ENCODE data around the gene CLEC2D. TPM values are rescaled to one million over a fixed set of nuclear protein-coding genes. Genes with fewer than 3 reads are reported as not detected.
"Not testable (repeated sequence)": the region's sequence is repeated elsewhere in the genome, so short reads cannot be mapped to it uniquely, and the experiment has no call there.

Gene CLEC2D
- total and polyA plus RNA-seq, 5 donors from 2014 or later: 219 to 312 (median 230) TPM

DNA sequence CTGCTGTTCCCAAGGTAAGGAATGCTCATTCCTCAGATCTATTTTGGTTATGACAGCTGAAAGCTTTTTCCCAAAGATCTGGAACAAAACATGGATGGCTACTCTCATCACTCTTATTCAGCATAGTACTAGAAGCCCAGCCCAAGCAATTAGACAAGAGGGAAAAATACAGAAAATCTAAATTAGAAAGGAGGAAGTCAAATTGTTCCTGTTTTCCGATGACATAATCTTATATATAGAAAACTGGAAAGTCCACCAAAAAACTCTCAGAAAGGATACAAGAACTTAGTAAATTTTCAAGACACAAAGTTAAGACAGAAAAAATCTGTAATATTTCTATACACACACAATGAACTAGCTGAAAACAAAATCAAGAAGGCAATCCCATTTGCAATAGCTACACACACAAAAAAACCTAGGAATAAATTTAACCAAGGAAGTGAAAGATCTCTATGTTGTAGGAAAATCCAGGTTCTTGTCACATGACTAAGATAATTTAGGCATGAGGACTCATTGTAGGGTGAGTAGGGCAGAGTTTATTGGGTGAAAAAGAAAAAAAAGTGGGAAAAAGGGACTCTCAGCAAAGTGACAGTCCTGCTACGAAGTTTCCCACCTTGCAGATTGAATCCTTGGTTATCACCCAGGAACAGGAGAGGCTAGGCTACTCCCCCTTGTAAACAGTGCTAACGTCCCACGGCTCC is 33.2 kb upstream of the CLEC2D start:
- peak overlapping the region in 1 of 4 donors; percentile 9 for H3K4me3 Mint-ChIP-seq

DNA sequence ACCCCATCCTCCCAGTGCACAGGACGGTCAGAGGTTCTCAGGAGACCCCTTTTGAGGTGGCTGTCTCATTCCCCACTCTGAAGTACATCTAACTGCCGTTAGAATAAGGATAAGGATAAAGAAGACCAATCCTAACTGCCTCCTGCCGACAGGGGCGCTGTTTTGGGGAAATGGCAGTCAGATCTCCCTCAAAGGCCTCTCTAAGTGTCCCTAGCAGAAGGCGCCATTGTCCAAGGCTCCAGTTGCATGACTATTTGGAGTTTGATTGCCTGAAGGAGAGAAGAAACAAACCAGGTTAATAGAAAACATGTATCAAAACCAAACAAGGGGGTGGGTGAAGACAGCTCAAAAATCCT is 32.7 kb upstream of the CLEC2D start:
- Mint-ChIP-seq H3K27me3 (peaks cover 13% of the 10 kb centered on the region), H3K4me1 (peaks cover 26 to 62% (median 35%) of the 10 kb centered on the region in 4 donors), H3K9me3 (peaks cover 0 to 2% (median 0%) of the 10 kb centered on the region in 7 donors), H3K36me3 (no peaks in the 10 kb centered on the region), H3K27ac (peak overlapping the region in 1 of 3 donors; percentile 34), H3K4me3 (peak overlapping the region in 1 of 4 donors; percentile 9)
- no peak overlapping the region for H3K4me3 ChIP-seq (ENCODE audit: low read depth, low read length)
- H3K27ac ChIP-seq (ENCODE audit: insufficient read depth, low read length, poor library complexity, severe bottlenecking): no peak overlapping the region
- H3K36me3 ChIP-seq (ENCODE audit: control insufficient read depth, insufficient read depth, low read length): no peaks in the 10 kb centered on the region
- H3K27me3 ChIP-seq (ENCODE audit: control insufficient read depth, insufficient read depth, low read length): no peaks in the 10 kb centered on the region
- peaks cover 20% of the 10 kb centered on the region for H3K4me1 ChIP-seq (ENCODE audit: control insufficient read depth, insufficient read depth, low read length, poor library complexity, severe bottlenecking)
- no peak for DNase-seq
- no peak for ATAC-seq (ENCODE audit: low read depth in 2 of 2)
- H3K9me3 ChIP-seq (ENCODE audit: control insufficient read depth in 2 of 2, low read length in 2 of 2): no peaks in the 10 kb centered on the region

More for the DNA sequence above, 33.2 kb upstream of the CLEC2D start:
- no peak for ATAC-seq (ENCODE audit: low read depth in 2 of 2)
- Histone ChIP-seq H3K27me3 (ENCODE audit: control insufficient read depth, insufficient read depth, low read length) (no peaks in the 10 kb centered on the region), H3K4me1 (ENCODE audit: control insufficient read depth, insufficient read depth, low read length, poor library complexity, severe bottlenecking) (peaks cover 20% of the 10 kb centered on the region), H3K4me3 (ENCODE audit: low read depth, low read length) (no peak overlapping the region), H3K36me3 (ENCODE audit: control insufficient read depth, insufficient read depth, low read length) (no peaks in the 10 kb centered on the region), H3K27ac (ENCODE audit: insufficient read depth, low read length, poor library complexity, severe bottlenecking) (no peak overlapping the region), H3K9me3 (ENCODE audit: control insufficient read depth in 2 of 2, low read length in 2 of 2) (no peaks in the 10 kb centered on the region)
- no peak for DNase-seq
- H3K4me1 Mint-ChIP-seq: peaks cover 26 to 63% (median 34%) of the 10 kb centered on the region in 4 donors
- H3K9me3 Mint-ChIP-seq: no peaks in the 10 kb centered on the region
- H3K27ac Mint-ChIP-seq: peak overlapping the region; percentile 6 to 85 (median 61)
- H3K36me3 Mint-ChIP-seq: no peaks in the 10 kb centered on the region
- H3K27me3 Mint-ChIP-seq: peaks cover 13% of the 10 kb centered on the region

DNA sequence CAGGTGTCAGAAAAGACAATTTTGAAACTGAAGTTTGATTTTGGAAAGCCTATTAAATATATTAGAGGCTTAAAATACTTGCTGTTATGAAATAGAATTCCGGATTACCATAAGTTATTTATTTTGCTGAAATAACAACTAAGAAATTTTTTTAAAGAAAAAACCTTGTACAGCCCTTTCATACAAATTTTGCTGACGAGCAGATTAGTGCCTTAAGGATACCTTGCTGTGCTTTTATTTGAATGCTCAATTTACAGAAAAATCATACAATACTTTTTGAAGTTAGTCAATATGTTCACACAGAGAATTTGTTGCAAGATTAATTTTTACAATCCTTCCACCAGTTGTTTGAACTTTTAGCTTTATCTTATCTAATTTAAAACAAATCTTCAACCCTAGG is 29.5 kb upstream of the CLEC2D start:
- Histone ChIP-seq H3K27ac (ENCODE audit: insufficient read depth, low read length, poor library complexity, severe bottlenecking) (no peak overlapping the region), H3K36me3 (ENCODE audit: control insufficient read depth, insufficient read depth, low read length) (no peaks in the 10 kb centered on the region), H3K27me3 (ENCODE audit: control insufficient read depth, insufficient read depth, low read length) (no peaks in the 10 kb centered on the region), H3K4me3 (ENCODE audit: low read depth, low read length) (no peak overlapping the region), H3K4me1 (ENCODE audit: control insufficient read depth, insufficient read depth, low read length, poor library complexity, severe bottlenecking) (peaks cover 7% of the 10 kb centered on the region), H3K9me3 (ENCODE audit: control insufficient read depth in 2 of 2, low read length in 2 of 2) (no peaks in the 10 kb centered on the region)
- H3K9me3 Mint-ChIP-seq: peaks cover 0 to 6% (median 0%) of the 10 kb centered on the region in 7 donors
- no peak overlapping the region for H3K27ac Mint-ChIP-seq
- no peak for ATAC-seq (ENCODE audit: low read depth in 2 of 2)
- peaks cover 5% of the 10 kb centered on the region for H3K27me3 Mint-ChIP-seq
- H3K36me3 Mint-ChIP-seq: no peaks in the 10 kb centered on the region
- DNase-seq: no peak
- H3K4me3 Mint-ChIP-seq: no peak overlapping the region
- peaks cover 31 to 60% (median 37%) of the 10 kb centered on the region in 4 donors for H3K4me1 Mint-ChIP-seq

DNA sequence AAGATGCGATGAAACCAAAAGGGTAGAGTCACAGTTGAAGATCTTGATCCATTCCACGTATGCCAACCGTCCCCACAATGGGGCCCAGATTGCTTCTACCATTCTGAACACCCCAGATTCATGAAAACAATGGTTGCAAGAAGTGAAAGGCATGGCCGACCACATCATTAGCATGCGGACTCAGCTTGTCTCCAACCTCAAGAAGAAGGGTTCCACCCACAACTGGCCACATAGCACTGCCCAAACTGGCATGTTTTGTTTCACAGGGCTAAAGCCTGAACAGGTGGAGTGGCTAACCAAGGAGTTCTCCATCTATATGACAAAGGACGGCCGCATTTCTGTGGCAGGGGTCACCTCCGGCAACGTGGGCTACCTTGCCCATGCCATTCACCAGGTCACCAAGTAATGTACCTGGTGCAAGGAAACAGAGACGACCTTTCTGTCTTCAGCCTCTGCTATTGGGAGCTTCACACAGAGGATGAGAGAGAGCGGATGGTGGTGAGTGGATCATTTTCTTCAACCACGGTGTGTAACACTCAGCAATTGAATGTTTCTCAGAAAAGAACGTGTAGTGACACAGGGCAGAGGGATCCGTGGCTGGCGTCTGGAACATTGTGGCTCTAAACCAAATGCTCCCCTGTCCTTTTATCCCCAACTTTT is 26.8 kb upstream of the CLEC2D start:
- Mint-ChIP-seq H3K36me3 (no peaks in the 10 kb centered on the region), H3K27me3 (no peaks in the 10 kb centered on the region), H3K4me3 (no peak overlapping the region), H3K27ac (peak overlapping the region in 2 of 3 donors; percentile 12 to 80), H3K9me3 (peaks cover 0 to 10% (median 0%) of the 10 kb centered on the region in 7 donors), H3K4me1 (peaks cover 31 to 60% (median 38%) of the 10 kb centered on the region in 4 donors)
- Histone ChIP-seq H3K27me3 (ENCODE audit: control insufficient read depth, insufficient read depth, low read length) (no peaks in the 10 kb centered on the region), H3K4me3 (ENCODE audit: low read depth, low read length) (no peak overlapping the region), H3K27ac (ENCODE audit: insufficient read depth, low read length, poor library complexity, severe bottlenecking) (no peak overlapping the region), H3K36me3 (ENCODE audit: control insufficient read depth, insufficient read depth, low read length) (no peaks in the 10 kb centered on the region), H3K4me1 (ENCODE audit: control insufficient read depth, insufficient read depth, low read length, poor library complexity, severe bottlenecking) (peaks cover 18% of the 10 kb centered on the region), H3K9me3 (ENCODE audit: control insufficient read depth in 2 of 2, low read length in 2 of 2) (no peaks in the 10 kb centered on the region)
- ATAC-seq (ENCODE audit: low read depth in 2 of 2): no peak
- DNase-seq: no peak

DNA sequence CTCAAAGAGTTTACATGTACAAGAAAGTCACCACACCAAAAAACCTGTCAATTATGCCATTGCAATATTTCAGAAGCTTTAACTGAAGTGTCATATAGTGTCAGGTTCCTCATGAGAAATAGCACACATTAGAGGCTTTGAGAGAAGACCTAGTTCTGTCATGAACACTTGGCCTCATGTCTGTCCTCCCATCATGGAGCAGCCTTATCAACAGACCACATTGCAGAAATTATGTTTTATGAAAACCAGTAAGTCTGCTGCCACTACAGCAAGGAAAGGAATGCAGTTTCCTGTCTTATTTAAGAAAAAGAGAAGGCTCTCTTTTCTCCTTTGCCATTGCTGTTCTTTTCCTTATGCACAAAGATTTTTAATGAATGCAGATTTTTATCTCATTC is 26.2 kb upstream of the CLEC2D start:
- no peak overlapping the region for H3K27ac ChIP-seq (ENCODE audit: insufficient read depth, low read length, poor library complexity, severe bottlenecking)

DNA sequence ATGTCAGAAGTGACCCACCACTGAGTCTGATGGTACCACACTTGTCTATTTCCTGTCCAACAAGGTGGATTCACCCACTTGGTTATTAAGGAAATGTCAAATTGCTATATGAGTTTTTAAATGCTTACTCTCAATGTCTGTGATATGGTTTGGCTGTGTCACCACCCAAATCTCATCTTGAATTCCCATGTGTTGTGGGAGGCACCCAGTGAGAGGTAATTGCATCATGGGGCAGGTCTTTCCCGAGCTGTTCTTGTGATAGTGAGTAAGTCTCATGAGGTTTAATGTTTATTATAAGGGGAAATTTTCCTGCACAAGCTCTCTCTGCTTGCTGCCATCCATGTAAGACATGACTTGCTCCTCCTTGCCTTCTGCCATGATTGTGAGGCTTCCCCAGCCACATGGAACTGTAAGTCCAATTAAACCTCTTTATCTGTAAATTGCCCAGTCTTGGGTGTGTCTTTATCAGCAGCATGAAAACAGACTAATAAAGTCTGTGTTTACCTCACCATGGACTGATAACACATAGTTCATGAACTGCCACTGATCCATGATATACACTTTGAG is 24.4 kb upstream of the CLEC2D start:
- not testable (repeated sequence) for H3K36me3 ChIP-seq (ENCODE audit: control insufficient read depth, insufficient read depth, low read length); H3K9me3 Mint-ChIP-seq; H3K27ac ChIP-seq (ENCODE audit: insufficient read depth, low read length, poor library complexity, severe bottlenecking); H3K27me3 ChIP-seq (ENCODE audit: control insufficient read depth, insufficient read depth, low read length); H3K4me3 ChIP-seq (ENCODE audit: low read depth, low read length); H3K36me3 Mint-ChIP-seq; ATAC-seq (ENCODE audit: low read depth in 2 of 2); DNase-seq; H3K27me3 Mint-ChIP-seq; H3K9me3 ChIP-seq (ENCODE audit: control insufficient read depth in 2 of 2, low read length in 2 of 2)
- peaks cover 13% of the 10 kb centered on the region for H3K4me1 ChIP-seq (ENCODE audit: control insufficient read depth, insufficient read depth, low read length, poor library complexity, severe bottlenecking)
- peak overlapping the region in 2 of 4 donors; percentile 1 to 47 for H3K4me3 Mint-ChIP-seq
- H3K4me1 Mint-ChIP-seq: peaks cover 25 to 44% (median 31%) of the 10 kb centered on the region in 4 donors
- H3K27ac Mint-ChIP-seq: peak overlapping the region in 2 of 3 donors; percentile 34 to 42

More for the DNA sequence above, 26.2 kb upstream of the CLEC2D start:
- ATAC-seq (ENCODE audit: low read depth in 2 of 2) (no peak), DNase-seq (no peak)
- Histone ChIP-seq H3K4me1 (ENCODE audit: control insufficient read depth, insufficient read depth, low read length, poor library complexity, severe bottlenecking) (peaks cover 20% of the 10 kb centered on the region), H3K36me3 (ENCODE audit: control insufficient read depth, insufficient read depth, low read length) (no peaks in the 10 kb centered on the region), H3K9me3 (ENCODE audit: control insufficient read depth in 2 of 2, low read length in 2 of 2) (no peaks in the 10 kb centered on the region), H3K27me3 (ENCODE audit: control insufficient read depth, insufficient read depth, low read length) (no peaks in the 10 kb centered on the region), H3K4me3 (ENCODE audit: low read depth, low read length) (no peak overlapping the region)
- H3K27ac Mint-ChIP-seq: peak overlapping the region in 1 of 3 donors; percentile 12
- H3K4me3 Mint-ChIP-seq: peak overlapping the region in 1 of 4 donors; percentile 28
- peaks cover 0 to 10% (median 0%) of the 10 kb centered on the region in 7 donors for H3K9me3 Mint-ChIP-seq
- no peaks in the 10 kb centered on the region for H3K27me3 Mint-ChIP-seq
- no peaks in the 10 kb centered on the region for H3K36me3 Mint-ChIP-seq
- peaks cover 31 to 56% (median 36%) of the 10 kb centered on the region in 4 donors for H3K4me1 Mint-ChIP-seq

DNA sequence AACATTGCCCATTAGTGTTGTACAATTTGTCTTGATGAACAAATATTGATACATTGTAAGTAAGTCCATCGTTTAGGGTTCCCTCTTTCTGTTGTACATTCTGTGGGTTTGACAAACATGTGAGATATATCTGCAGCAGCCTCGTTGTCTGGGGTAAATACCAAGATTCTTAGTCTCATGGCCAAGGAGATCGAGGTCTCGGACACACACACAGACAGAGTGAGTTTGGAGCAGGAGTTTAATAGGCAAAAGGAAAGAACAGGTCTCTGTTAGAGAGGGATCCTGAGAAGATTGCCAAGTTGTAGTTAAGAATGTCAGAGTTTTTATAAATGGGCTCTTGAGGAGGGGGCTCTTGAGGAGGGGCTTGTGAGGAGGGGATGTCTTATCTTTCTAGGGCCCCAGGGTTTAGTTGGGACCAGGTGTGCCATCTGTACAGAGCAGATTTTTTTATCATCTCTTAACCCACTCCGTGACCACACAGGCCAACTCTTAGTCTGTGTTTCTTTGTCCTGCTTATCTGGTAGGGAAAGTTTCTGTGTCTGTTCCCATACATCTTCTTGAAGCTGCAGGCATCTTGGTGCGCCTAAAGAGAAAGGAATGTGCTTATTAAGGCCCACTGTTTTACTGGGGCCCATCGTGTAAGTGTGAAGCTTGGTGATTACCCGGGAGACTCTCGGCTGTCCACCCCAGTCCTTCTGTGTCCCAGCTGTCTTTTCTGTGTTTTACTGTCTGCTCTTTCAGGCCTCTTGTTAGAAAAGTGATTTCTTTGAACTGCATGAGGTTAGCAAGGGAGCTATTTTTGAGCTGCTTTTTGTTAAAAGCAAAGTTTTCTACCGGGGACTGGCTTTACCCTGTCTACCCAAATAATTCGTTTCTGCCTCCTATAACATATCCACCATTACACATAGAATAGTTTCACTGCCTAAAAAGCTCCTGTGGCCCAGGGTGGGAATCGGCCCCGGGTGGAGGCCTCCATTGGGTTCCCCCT is 22.4 kb upstream of the CLEC2D start:
- Histone ChIP-seq H3K27me3 (ENCODE audit: control insufficient read depth, insufficient read depth, low read length) (no peaks in the 10 kb centered on the region), H3K9me3 (ENCODE audit: control insufficient read depth in 2 of 2, low read length in 2 of 2) (no peaks in the 10 kb centered on the region), H3K27ac (ENCODE audit: insufficient read depth, low read length, poor library complexity, severe bottlenecking) (peak overlapping the region; percentile 95), H3K36me3 (ENCODE audit: control insufficient read depth, insufficient read depth, low read length) (no peaks in the 10 kb centered on the region), H3K4me3 (ENCODE audit: low read depth, low read length) (peak overlapping the region; percentile 61), H3K4me1 (ENCODE audit: control insufficient read depth, insufficient read depth, low read length, poor library complexity, severe bottlenecking) (peaks cover 26% of the 10 kb centered on the region)
- H3K36me3 Mint-ChIP-seq: peaks cover 23% of the 10 kb centered on the region
- H3K4me3 Mint-ChIP-seq: peak overlapping the region; percentile 92 to 100 (median 96)
- H3K4me1 Mint-ChIP-seq: peaks cover 28 to 58% (median 38%) of the 10 kb centered on the region in 4 donors
- H3K9me3 Mint-ChIP-seq: peaks cover 0 to 7% (median 2%) of the 10 kb centered on the region in 7 donors
- peak overlapping the region; percentile 92 to 98 (median 97) for H3K27ac Mint-ChIP-seq
- DNase-seq: no peak
- ATAC-seq (ENCODE audit: low read depth in 2 of 2): peak in 1 of 2 donors; percentile 1
- H3K27me3 Mint-ChIP-seq: peaks cover 4% of the 10 kb centered on the region

All from CD4-positive, CD25-positive, alpha-beta regulatory T cell (primary cell).